ENCODE results near the gene ARHGEF12. TPM values are rescaled to one million over a fixed set of nuclear protein-coding genes. Genes with fewer than 3 reads are reported as not detected.

Gene ARHGEF12
- total and polyA plus RNA-seq, 10 of the 15 experiments (the other 5 are each of a cell fraction or from before 2014, with no cell fraction given): 2.7 to 40.8 (median 20.9) TPM

- Histone ChIP-seq H3K9me3 (replicated peaks; ENCODE audit: control insufficient read depth, insufficient read depth, low read length) (no peaks in the 10 kb centered on the region), H3K9ac (ENCODE audit: control insufficient read depth, insufficient read depth, low read length) (no peak overlapping the region), H3K27me3 (replicated peaks in 1 of 2; ENCODE audit: control insufficient read depth in 2 of 2, insufficient read depth in 2 of 2, low read length in 1 of 2) (no peaks in the 10 kb centered on the region), H2AFZ (ENCODE audit: control insufficient read depth, low read depth, low read length) (no peak overlapping the region), H3K4me3 (no peak overlapping the region), H4K20me1 (ENCODE audit: control insufficient read depth, insufficient read depth) (peaks cover 2% of the 10 kb centered on the region), H3K4me2 (ENCODE audit: control insufficient read depth, insufficient read depth) (no peak overlapping the region), H3K27ac (ENCODE audit: control insufficient read depth, insufficient read depth) (no peak overlapping the region), H3K36me3 (ENCODE audit: control insufficient read depth in 2 of 2, insufficient read depth in 2 of 2, low read length in 1 of 2) (no peaks in the 10 kb centered on the region), H3K79me2 (ENCODE audit: control insufficient read depth, insufficient read depth, low read length) (peaks cover 25% of the 10 kb centered on the region), H3K4me1 (ENCODE audit: control insufficient read depth, insufficient read depth, low read length) (peaks cover 9% of the 10 kb centered on the region)
- CTCF ChIA-PET: interaction anchor here (0.8 to 3.9 kb wide), 27 partner anchors 9 to 861 kb away, joined by 3 to 40 read pairs (median 5); partner anchors contain the start of genes GRIK4 and TLCD5
- no peak for DNase-seq (ENCODE audit: low read depth, low spot score)
- 0% methylated on average over 1 of the region's 1 CpG for WGBS (ENCODE audit: insufficient coverage, insufficient replicate concordance, low lambda C conversion rate, missing lambda C conversion rate)
- ATAC-seq: no peak
- in situ Hi-C loops (cut with MboI) (loop anchor here (10.0 kb wide), 1 partner anchor 621 kb away; no protein-coding TSS in a partner anchor), intact Hi-C loops (cut with micrococcal nuclease; ENCODE audit: unreplicated experiment) (loop anchor here (2.0 to 10.0 kb wide), 4 partner anchors 279 to 861 kb away; no protein-coding TSS in a partner anchor)
- POLR2A ChIA-PET: interaction anchor here (0.6 kb wide), 1 partner anchor 43 kb away, joined by 3 read pairs; no protein-coding TSS in a partner anchor
- no TSS peak for BruUV-seq (replicated peaks)
- FAIRE-seq: peak; percentile 59
- RAD21 ChIA-PET (ENCODE audit: unreplicated experiment): interaction anchor here (0.6 to 2.7 kb wide), 9 partner anchors 9 to 589 kb away, joined by 3 to 10 read pairs (median 4); partner anchors contain the start of gene TLCD5
- SMC1A ChIA-PET (ENCODE audit: uncharacterized antibody, unreplicated experiment): interaction anchor here (0.6 to 4.5 kb wide), 18 partner anchors 19 to 594 kb away, joined by 3 to 32 read pairs (median 6); no protein-coding TSS in a partner anchor
- TF ChIP-seq NFIC (IDR thresholded peaks at IDR 0.05; ENCODE audit: low read depth, low read length): no peak
- TF ChIP-seq, protein P1, sequence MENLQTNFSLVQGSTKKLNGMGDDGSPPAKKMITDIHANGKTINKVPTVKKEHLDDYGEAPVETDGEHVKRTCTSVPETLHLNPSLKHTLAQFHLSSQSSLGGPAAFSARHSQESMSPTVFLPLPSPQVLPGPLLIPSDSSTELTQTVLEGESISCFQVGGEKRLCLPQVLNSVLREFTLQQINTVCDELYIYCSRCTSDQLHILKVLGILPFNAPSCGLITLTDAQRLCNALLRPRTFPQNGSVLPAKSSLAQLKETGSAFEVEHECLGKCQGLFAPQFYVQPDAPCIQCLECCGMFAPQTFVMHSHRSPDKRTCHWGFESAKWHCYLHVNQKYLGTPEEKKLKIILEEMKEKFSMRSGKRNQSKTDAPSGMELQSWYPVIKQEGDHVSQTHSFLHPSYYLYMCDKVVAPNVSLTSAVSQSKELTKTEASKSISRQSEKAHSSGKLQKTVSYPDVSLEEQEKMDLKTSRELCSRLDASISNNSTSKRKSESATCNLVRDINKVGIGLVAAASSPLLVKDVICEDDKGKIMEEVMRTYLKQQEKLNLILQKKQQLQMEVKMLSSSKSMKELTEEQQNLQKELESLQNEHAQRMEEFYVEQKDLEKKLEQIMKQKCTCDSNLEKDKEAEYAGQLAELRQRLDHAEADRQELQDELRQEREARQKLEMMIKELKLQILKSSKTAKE (IDR thresholded peaks at IDR 0.05; ENCODE audit: low read depth, poor library complexity, severe bottlenecking): no peak
- no peak for TF ChIP-seq ATF3 (IDR thresholded peaks at IDR 0.05; ENCODE audit: borderline replicate concordance, extremely low read depth, low read depth, low read length)
- no peak for TF ChIP-seq EED (IDR thresholded peaks at IDR 0.05; ENCODE audit: low read depth)
- TF ChIP-seq ZSCAN29 (IDR thresholded peaks at IDR 0.05): no peak
- TF ChIP-seq ZNF207 (IDR thresholded peaks at IDR 0.05; ENCODE audit: borderline replicate concordance): no peak
- no peak for TF ChIP-seq SMAD1 (IDR thresholded peaks at IDR 0.05; ENCODE audit: low read depth, partially characterized antibody)
- no peak for TF ChIP-seq HDAC6 (IDR thresholded peaks at IDR 0.05; ENCODE audit: unreplicated experiment)
- no peak for TF ChIP-seq ZNF274 (IDR thresholded peaks at IDR 0.05; ENCODE audit: insufficient read depth, insufficient read length)
- TF ChIP-seq, protein P2, sequence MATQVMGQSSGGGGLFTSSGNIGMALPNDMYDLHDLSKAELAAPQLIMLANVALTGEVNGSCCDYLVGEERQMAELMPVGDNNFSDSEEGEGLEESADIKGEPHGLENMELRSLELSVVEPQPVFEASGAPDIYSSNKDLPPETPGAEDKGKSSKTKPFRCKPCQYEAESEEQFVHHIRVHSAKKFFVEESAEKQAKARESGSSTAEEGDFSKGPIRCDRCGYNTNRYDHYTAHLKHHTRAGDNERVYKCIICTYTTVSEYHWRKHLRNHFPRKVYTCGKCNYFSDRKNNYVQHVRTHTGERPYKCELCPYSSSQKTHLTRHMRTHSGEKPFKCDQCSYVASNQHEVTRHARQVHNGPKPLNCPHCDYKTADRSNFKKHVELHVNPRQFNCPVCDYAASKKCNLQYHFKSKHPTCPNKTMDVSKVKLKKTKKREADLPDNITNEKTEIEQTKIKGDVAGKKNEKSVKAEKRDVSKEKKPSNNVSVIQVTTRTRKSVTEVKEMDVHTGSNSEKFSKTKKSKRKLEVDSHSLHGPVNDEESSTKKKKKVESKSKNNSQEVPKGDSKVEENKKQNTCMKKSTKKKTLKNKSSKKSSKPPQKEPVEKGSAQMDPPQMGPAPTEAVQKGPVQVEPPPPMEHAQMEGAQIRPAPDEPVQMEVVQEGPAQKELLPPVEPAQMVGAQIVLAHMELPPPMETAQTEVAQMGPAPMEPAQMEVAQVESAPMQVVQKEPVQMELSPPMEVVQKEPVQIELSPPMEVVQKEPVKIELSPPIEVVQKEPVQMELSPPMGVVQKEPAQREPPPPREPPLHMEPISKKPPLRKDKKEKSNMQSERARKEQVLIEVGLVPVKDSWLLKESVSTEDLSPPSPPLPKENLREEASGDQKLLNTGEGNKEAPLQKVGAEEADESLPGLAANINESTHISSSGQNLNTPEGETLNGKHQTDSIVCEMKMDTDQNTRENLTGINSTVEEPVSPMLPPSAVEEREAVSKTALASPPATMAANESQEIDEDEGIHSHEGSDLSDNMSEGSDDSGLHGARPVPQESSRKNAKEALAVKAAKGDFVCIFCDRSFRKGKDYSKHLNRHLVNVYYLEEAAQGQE (IDR thresholded peaks at IDR 0.05; ENCODE audit: low read depth, low read length): no peak
- no peak for TF ChIP-seq ZNF217 (IDR thresholded peaks at IDR 0.05)
- TF ChIP-seq NFYB (IDR thresholded peaks at IDR 0.05; ENCODE audit: insufficient read depth, low read depth, low read length): no peak
- no peak for TF ChIP-seq LARP7 (IDR thresholded peaks at IDR 0.05)
- TF ChIP-seq, protein P3, sequence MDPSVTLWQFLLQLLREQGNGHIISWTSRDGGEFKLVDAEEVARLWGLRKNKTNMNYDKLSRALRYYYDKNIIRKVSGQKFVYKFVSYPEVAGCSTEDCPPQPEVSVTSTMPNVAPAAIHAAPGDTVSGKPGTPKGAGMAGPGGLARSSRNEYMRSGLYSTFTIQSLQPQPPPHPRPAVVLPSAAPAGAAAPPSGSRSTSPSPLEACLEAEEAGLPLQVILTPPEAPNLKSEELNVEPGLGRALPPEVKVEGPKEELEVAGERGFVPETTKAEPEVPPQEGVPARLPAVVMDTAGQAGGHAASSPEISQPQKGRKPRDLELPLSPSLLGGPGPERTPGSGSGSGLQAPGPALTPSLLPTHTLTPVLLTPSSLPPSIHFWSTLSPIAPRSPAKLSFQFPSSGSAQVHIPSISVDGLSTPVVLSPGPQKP (IDR thresholded peaks at IDR 0.05; ENCODE audit: low read depth, low read length): no peak
These were observed 2.4 kb upstream of the ARHGEF12 start for GRCh38 chr11:120333801-120334200.
